Parathyroid adenoma (tissue), 2 donors: ENCODE data around the gene EIF5.

Source experiments
- H2AFZ ChIP-seq: fragments of 300-600 bp; sonication (generic); one replicate; pipeline ENCODE4 v1.7.0; 2017; ENCODE audit warnings: antibody characterized with exemption, mild to moderate bottlenecking
- H3K27ac ChIP-seq: fragments of 300-600 bp; sonication (generic); one replicate; pipeline ENCODE4 v1.7.0; 2017
- H3K27me3 ChIP-seq: fragments of 300-600 bp; sonication (generic); one replicate; pipeline ENCODE4 v1.7.0; 2017; ENCODE audit warnings: low read length; ENCODE audit not compliant: control insufficient read depth, insufficient read depth
- H3K36me3 ChIP-seq: fragments of 300-600 bp; sonication (generic); one replicate; pipeline ENCODE4 v1.7.0; 2017; ENCODE audit warnings: low read length; ENCODE audit not compliant: control insufficient read depth, insufficient read depth
- H3K4me1 ChIP-seq: fragments of 300-600 bp; sonication (generic); one replicate; pipeline ENCODE4 v1.7.0; 2017; ENCODE audit warnings: control low read depth
- H3K4me2 ChIP-seq: fragments of 300-600 bp; sonication (generic); one replicate; pipeline ENCODE4 v1.7.0; 2017; ENCODE audit warnings: low read length
- H3K4me3 ChIP-seq: fragments of 300-600 bp; sonication (generic); one replicate; pipeline ENCODE4 v1.7.0; 2017; ENCODE audit warnings: low read depth, low read length
- H3K79me2 ChIP-seq: fragments of 300-600 bp; sonication (generic); one replicate; pipeline ENCODE4 v1.7.0; 2017; ENCODE audit warnings: control low read depth
- H3K9ac ChIP-seq: fragments of 300-600 bp; sonication (generic); one replicate; pipeline ENCODE4 v1.7.0; 2017; ENCODE audit warnings: mild to moderate bottlenecking
- H3K9me3 ChIP-seq: fragments of 300-600 bp; sonication (generic); one replicate; pipeline ENCODE4 v1.7.0; 2017; ENCODE audit warnings: low read length; ENCODE audit not compliant: control insufficient read depth
- CTCF ChIP-seq: fragments of 300-600 bp; sonication (generic); IDR thresholded peaks from one replicate; pipeline ENCODE4 v1.7.0; 2017; ENCODE audit warnings: antibody characterized with exemption, mild to moderate bottlenecking
- donor health status: primary hyperparathyroidism.

EIF5 gene

GRCh38 chr14:103333754-103334643 lies at the start of gene EIF5:
Gene EIF5, plus strand, starts transcription at chr14:103334237. Its CDS starts 1,624 bp downstream, at chr14:103335861.
- Histone ChIP-seq H3K4me3 (peak within 1 kb of the TSS; percentile 99), H3K4me1 (peaks cover 14% of the 10 kb centered on the region), H3K9ac (peak within 1 kb of the TSS; percentile 100), H3K27ac (peak within 1 kb of the TSS; percentile 100), H3K9me3 (no peaks in the 10 kb centered on the region), H3K4me2 (peak within 1 kb of the TSS; percentile 77), H2AFZ (peak within 1 kb of the TSS; percentile 99), H3K79me2 (peaks cover 27% of the 10 kb centered on the region), H3K36me3 (no peaks in the 10 kb centered on the region), H3K27me3 (no peaks in the 10 kb centered on the region)
- TF ChIP-seq CTCF = peak; percentile 26

- Histone ChIP-seq H3K4me1 (peaks cover 6% of the 10 kb centered on the region), H3K9me3 (no peaks in the 10 kb centered on the region), H3K4me2 (no peak overlapping the region), H3K27me3 (no peaks in the 10 kb centered on the region), H3K4me3 (no peak overlapping the region), H3K27ac (no peak overlapping the region), H3K36me3 (no peaks in the 10 kb centered on the region), H2AFZ (no peak overlapping the region), H3K9ac (no peak overlapping the region), H3K79me2 (no peaks in the 10 kb centered on the region)
- TF ChIP-seq CTCF = no peak
Measured at GRCh38 chr14:103284574-103285467, 49.2 kb upstream of the EIF5 start.

GRCh38 chr14:103286460-103286859 lies 47.6 kb upstream of the EIF5 start:
- Histone ChIP-seq H3K4me2 (no peak overlapping the region), H3K36me3 (no peaks in the 10 kb centered on the region), H3K4me1 (peaks cover 6% of the 10 kb centered on the region), H3K9ac (no peak overlapping the region), H3K4me3 (no peak overlapping the region), H3K9me3 (no peaks in the 10 kb centered on the region), H3K79me2 (no peaks in the 10 kb centered on the region), H3K27ac (no peak overlapping the region), H3K27me3 (no peaks in the 10 kb centered on the region), H2AFZ (no peak overlapping the region)
- no peak for TF ChIP-seq CTCF

- no peaks in the 10 kb centered on the region for H3K9me3 ChIP-seq
- no peaks in the 10 kb centered on the region for H3K27me3 ChIP-seq
- no peak overlapping the region for H3K9ac ChIP-seq
- TF ChIP-seq CTCF = no peak
- no peak overlapping the region for H3K27ac ChIP-seq
- H3K79me2 ChIP-seq = no peaks in the 10 kb centered on the region
- H3K4me1 ChIP-seq = no peaks in the 10 kb centered on the region
- H3K36me3 ChIP-seq = no peaks in the 10 kb centered on the region
- no peak overlapping the region for H3K4me3 ChIP-seq
- H3K4me2 ChIP-seq = no peak overlapping the region
- H2AFZ ChIP-seq = no peak overlapping the region
Measured at GRCh38 chr14:103286968-103287850, 46.8 kb upstream of the EIF5 start.
